Nephron progenitor cell (in vitro differentiated cells): ENCODE results near the gene GP9.
"Not testable (repeated sequence)": the region's sequence is repeated elsewhere in the genome, so short reads cannot be mapped to it uniquely, and the experiment has no call there.

Experiments used
- DNase-seq: peaks from one replicate; pipeline ENCODE4 v3.0.0; 2021
- H3K27ac Mint-ChIP-seq: 2 replicates; pipeline ENCODE4 v1.8.0; 2021; ENCODE audit warnings: mild to moderate bottlenecking, moderate library complexity, mixed read lengths
- H3K27me3 Mint-ChIP-seq: 2 replicates; pipeline ENCODE4 v1.8.0; 2021; ENCODE audit warnings: mild to moderate bottlenecking, low read depth, mixed read lengths; ENCODE audit not compliant: poor library complexity
- H3K36me3 Mint-ChIP-seq: 2 replicates; pipeline ENCODE4 v1.8.0; 2021; ENCODE audit warnings: low read depth, mixed read lengths
- H3K4me1 Mint-ChIP-seq: 2 replicates; pipeline ENCODE4 v1.8.0; 2021; ENCODE audit warnings: mixed read lengths
- H3K4me3 Mint-ChIP-seq: 2 replicates; pipeline ENCODE4 v1.8.0; 2021; ENCODE audit warnings: mild to moderate bottlenecking, moderate library complexity, mixed read lengths
- H3K9me3 Mint-ChIP-seq: 2 replicates; pipeline ENCODE4 v1.8.0; 2021; ENCODE audit warnings: mild to moderate bottlenecking, moderate library complexity, mixed read lengths
- TF ChIP-seq, protein P1 (sequence below): fragments of 200-600 bp; sonication (generic); IDR thresholded peaks from 2 replicates; pipeline ENCODE4 v1.5.0; 2021; ENCODE audit warnings: antibody characterized with exemption

GP9 gene

DNA sequence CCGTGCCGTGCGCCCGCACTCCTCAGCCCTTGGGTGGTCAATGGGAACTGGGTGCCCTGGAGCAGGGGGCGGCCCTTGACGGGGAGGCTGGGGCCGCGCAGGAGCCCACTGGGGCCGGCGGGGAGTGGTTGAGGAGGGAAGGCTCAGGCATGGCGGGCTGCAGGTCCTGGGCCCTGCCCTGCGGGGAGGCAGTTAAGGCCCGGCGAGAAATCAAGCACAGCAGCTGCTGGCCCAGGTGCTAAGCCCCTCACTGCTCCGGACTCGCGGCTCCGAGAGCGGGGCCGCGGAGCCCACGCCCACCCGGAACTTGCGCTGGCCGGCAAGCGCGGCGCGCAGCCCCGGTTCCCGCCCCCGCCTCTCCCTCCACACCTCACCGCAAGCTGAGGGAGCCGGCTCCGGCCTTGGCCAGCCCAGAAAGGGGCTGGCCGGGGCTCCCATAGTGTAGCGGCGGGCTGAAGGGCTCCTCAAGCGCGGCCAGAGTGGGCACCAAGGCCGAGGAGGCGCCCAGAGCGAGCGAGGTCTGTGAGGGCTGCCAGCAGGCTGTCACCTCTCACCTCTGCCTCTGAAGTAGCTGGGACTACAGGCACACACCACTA is 7.8 kb downstream of the GP9 start:
- no peak for DNase-seq
- H3K27ac Mint-ChIP-seq = no peak overlapping the region
- peaks cover 16% of the 10 kb centered on the region for H3K27me3 Mint-ChIP-seq
- no peaks in the 10 kb centered on the region for H3K36me3 Mint-ChIP-seq
- H3K4me1 Mint-ChIP-seq = peaks cover 19% of the 10 kb centered on the region
- no peak overlapping the region for H3K4me3 Mint-ChIP-seq
- TF ChIP-seq, protein P1, sequence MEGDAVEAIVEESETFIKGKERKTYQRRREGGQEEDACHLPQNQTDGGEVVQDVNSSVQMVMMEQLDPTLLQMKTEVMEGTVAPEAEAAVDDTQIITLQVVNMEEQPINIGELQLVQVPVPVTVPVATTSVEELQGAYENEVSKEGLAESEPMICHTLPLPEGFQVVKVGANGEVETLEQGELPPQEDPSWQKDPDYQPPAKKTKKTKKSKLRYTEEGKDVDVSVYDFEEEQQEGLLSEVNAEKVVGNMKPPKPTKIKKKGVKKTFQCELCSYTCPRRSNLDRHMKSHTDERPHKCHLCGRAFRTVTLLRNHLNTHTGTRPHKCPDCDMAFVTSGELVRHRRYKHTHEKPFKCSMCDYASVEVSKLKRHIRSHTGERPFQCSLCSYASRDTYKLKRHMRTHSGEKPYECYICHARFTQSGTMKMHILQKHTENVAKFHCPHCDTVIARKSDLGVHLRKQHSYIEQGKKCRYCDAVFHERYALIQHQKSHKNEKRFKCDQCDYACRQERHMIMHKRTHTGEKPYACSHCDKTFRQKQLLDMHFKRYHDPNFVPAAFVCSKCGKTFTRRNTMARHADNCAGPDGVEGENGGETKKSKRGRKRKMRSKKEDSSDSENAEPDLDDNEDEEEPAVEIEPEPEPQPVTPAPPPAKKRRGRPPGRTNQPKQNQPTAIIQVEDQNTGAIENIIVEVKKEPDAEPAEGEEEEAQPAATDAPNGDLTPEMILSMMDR = no peak
- peaks cover 9% of the 10 kb centered on the region for H3K9me3 Mint-ChIP-seq

DNA sequence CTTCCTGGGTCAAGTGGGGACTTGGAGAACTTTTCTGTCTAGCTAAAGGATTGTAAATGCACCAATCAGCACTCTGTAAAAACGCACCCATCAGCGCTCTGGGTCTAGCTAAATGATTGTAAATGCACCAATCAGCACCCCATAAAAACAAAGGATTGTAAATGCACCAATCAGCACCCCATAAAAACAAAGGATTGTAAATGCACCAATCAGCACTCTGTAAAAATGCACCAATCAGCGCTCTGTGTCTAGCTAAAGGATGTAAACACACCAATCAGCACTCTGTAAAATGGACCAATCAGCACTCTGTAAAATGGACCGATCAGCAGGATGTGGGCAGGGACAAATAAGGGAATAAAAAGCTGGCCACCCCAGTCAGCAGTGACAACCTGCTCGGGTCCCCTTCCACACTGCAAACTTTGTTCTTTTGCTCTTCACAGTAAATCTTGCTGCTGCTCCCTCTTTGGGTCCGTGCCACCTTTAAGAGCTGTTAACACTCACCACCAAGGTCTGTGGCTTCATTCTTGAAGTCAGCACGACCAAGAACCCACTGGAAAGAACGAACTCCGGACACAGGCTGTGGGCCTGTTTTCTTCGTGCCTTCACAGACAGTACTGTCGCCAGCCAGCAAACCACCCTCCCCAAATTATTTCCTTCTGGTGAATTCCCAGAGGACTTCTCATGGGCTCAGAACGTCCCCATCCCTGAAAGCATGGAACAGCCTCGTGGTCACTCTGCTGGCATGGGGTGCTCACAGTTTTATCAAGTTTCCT is 8.9 kb downstream of the GP9 start:
- peaks cover 16% of the 10 kb centered on the region for H3K27me3 Mint-ChIP-seq
- not testable (repeated sequence) for H3K9me3 Mint-ChIP-seq, H3K36me3 Mint-ChIP-seq, H3K27ac Mint-ChIP-seq, H3K4me3 Mint-ChIP-seq, DNase-seq
- peaks cover 19% of the 10 kb centered on the region for H3K4me1 Mint-ChIP-seq

DNA sequence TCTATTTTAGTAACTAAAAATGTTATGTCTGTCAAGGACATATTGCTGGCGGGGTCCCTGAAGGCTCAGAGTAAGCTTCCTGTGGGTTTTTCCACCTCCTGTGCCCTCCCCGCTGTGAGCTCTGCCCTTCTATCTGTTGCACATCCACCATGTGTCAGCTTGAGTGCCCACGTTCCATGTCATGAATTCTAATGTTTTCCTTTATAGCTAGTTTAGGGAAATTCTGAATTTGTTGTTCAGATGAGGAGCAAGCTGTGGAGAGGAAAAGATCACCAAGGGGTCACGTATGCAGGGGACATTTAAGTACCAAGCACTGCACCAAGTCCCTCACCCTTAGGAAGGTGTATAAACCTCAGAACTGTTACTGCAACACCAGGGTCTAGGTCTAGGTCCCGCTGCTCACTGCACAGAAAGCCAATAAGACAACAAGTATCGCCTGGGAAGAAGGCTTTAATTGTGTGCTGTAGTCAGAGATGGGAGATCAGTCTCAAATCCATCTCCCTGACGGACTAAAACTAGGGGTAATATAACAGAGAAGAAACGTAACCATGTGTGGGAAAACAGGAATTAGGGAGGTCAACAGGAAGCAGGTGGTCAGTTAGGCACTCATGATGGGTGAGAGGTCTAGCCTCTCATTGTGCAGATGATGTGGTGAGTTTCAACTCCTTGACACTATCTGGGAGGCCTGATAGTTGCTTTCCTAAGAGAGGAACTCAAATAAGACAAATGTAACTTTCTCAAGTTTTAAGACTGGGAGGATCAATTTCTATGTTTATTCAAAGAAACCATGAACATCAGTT is 9.7 kb downstream of the GP9 start:
- Mint-ChIP-seq H3K27me3 (peaks cover 18% of the 10 kb centered on the region), H3K27ac (no peak overlapping the region), H3K4me3 (no peak overlapping the region), H3K36me3 (no peaks in the 10 kb centered on the region), H3K4me1 (peaks cover 11% of the 10 kb centered on the region), H3K9me3 (peaks cover 9% of the 10 kb centered on the region)
- TF ChIP-seq, protein P1 = no peak
- no peak for DNase-seq

DNA sequence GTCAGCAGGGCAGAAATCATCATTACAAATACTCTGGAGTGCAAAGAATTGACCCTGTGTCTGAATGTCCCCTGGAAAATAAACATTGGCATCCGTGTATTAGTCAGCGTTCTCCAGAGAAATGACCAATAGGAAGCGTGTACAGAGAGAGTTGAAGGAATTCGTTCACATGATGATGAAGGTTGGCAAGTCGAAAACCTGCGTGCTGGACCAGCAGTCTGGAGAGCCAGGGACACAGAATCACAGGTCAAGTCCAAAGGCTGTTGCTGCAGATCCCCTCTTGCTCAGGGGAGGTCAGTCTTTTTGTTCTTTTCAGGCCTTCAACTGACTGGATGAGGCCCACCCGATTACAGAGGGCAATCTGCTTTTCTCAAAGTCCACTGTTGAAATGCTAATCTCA is 16.6 kb downstream of the GP9 start:
- no peak for DNase-seq
- no peaks in the 10 kb centered on the region for H3K36me3 Mint-ChIP-seq
- H3K9me3 Mint-ChIP-seq = no peaks in the 10 kb centered on the region
- no peak overlapping the region for H3K27ac Mint-ChIP-seq
- TF ChIP-seq, protein P1 = no peak
- H3K4me3 Mint-ChIP-seq = no peak overlapping the region
- H3K4me1 Mint-ChIP-seq = no peaks in the 10 kb centered on the region
- H3K27me3 Mint-ChIP-seq = peaks cover 6% of the 10 kb centered on the region

DNA sequence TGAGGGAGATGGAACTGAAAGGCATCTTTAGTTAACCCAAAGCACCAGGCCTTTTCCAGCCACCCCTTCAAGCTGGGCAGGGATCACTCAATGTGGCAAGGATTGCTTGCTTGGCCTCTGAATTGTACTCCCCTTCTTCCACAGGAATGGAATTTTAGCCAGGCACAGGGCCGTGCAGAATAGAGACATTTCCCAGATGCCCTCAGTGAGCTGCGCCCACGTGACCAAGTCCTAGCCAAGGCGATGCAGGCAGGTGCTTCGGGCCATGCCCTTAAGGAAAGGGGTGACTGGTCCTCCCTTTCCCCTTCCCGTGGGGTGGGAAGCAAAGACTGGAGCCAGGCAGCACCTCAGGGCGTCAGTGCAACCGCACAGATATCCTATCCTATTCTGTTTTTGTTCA is 17.9 kb downstream of the GP9 start:
- Mint-ChIP-seq H3K27me3 (peaks cover 7% of the 10 kb centered on the region), H3K36me3 (no peaks in the 10 kb centered on the region), H3K4me1 (no peaks in the 10 kb centered on the region), H3K27ac (no peak overlapping the region), H3K4me3 (no peak overlapping the region), H3K9me3 (no peaks in the 10 kb centered on the region)
- TF ChIP-seq, protein P1 = no peak
- DNase-seq = no peak

DNA sequence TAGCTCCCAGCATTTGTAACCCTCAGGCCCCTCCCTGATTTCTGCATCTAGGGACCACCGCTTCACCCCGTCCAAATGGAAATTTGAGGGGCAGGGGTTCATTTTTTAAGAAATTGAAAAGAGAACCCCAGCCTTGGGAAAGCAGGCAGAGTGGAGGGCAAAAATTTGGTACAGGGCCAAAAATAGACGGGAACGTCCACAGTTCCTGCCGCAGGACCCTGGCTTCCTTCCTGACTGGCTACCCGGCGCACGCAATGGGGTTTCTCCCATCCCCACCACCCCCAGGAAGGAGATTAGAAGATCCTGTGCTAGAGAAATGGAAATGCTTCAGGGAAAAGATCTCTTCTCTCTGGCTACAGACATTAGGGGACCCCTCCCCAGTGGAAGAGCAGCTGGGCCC is 20.9 kb downstream of the GP9 start:
- H3K27ac Mint-ChIP-seq = no peak overlapping the region
- no peak for DNase-seq

More for the DNA sequence above, 20.9 kb downstream of the GP9 start:
- H3K27me3 Mint-ChIP-seq = peaks cover 3% of the 10 kb centered on the region
- H3K9me3 Mint-ChIP-seq = no peaks in the 10 kb centered on the region
- H3K4me1 Mint-ChIP-seq = no peaks in the 10 kb centered on the region
- H3K4me3 Mint-ChIP-seq = no peak overlapping the region
- H3K36me3 Mint-ChIP-seq = no peaks in the 10 kb centered on the region
- TF ChIP-seq, protein P1 = no peak
